Osteocyte (in vitro differentiated cells): Measurements from ENCODE around the gene TNFAIP8. TPM values are rescaled to one million over a fixed set of nuclear protein-coding genes. Genes with fewer than 3 reads are reported as not detected.

ENCODE experiments used
- DNase-seq: peaks from one replicate; pipeline ENCODE4 v3.0.0; 2021; ENCODE audit warnings: mixed read lengths; ENCODE audit not compliant: unreplicated experiment; ENCODE audit errors: extremely low spot score
- H3K27ac Mint-ChIP-seq: one replicate; pipeline ENCODE4 v1.8.0; 2021; ENCODE audit warnings: mild to moderate bottlenecking, mixed read lengths; ENCODE audit not compliant: unreplicated experiment
- H3K27me3 Mint-ChIP-seq: one replicate; pipeline ENCODE4 v1.8.0; 2021; ENCODE audit warnings: mixed read lengths; ENCODE audit not compliant: unreplicated experiment
- H3K36me3 Mint-ChIP-seq: one replicate; pipeline ENCODE4 v1.8.0; 2021; ENCODE audit warnings: mixed read lengths; ENCODE audit not compliant: unreplicated experiment
- H3K4me1 Mint-ChIP-seq: one replicate; pipeline ENCODE4 v1.8.0; 2021; ENCODE audit warnings: mixed read lengths; ENCODE audit not compliant: unreplicated experiment
- H3K4me3 Mint-ChIP-seq: one replicate; pipeline ENCODE4 v1.8.0; 2021; ENCODE audit warnings: mild to moderate bottlenecking, moderate library complexity, mixed read lengths; ENCODE audit not compliant: unreplicated experiment
- H3K9me3 Mint-ChIP-seq: one replicate; pipeline ENCODE4 v1.8.0; 2021; ENCODE audit warnings: mixed read lengths; ENCODE audit not compliant: unreplicated experiment
- CTCF ChIP-seq: fragments of 200-600 bp; sonication (generic); IDR thresholded peaks from 2 replicates; pipeline ENCODE4 v1.5.0; 2021; ENCODE audit warnings: antibody characterized with exemption, mild to moderate bottlenecking, moderate library complexity
- total RNA-seq: library from RNA; stranded (reverse); gene quantifications from 2 replicates; pipeline ENCODE4 v1.2.1, GENCODE V29; 2021

TNFAIP8 gene
- total RNA-seq, 1 donor from 2014 or later, result 13.3 TPM

GRCh38 chr5:119342406-119342805, 13.4 kb upstream of the TNFAIP8 start:
- Mint-ChIP-seq H3K27me3 (no peaks in the 10 kb centered on the region), H3K4me3 (no peak overlapping the region), H3K27ac (no peak overlapping the region), H3K36me3 (no peaks in the 10 kb centered on the region), H3K4me1 (peaks cover 41% of the 10 kb centered on the region), H3K9me3 (no peaks in the 10 kb centered on the region)
- no peak for TF ChIP-seq CTCF
- no peak for DNase-seq

GRCh38 chr5:119343052-119343451, 12.8 kb upstream of the TNFAIP8 start:
- Mint-ChIP-seq H3K36me3 (no peaks in the 10 kb centered on the region), H3K9me3 (no peaks in the 10 kb centered on the region), H3K4me1 (peaks cover 47% of the 10 kb centered on the region), H3K27me3 (no peaks in the 10 kb centered on the region), H3K4me3 (no peak overlapping the region), H3K27ac (no peak overlapping the region)
- DNase-seq, result no peak
- no peak for TF ChIP-seq CTCF

- H3K27ac Mint-ChIP-seq, result peak overlapping the region; percentile 52
- no peak for TF ChIP-seq CTCF
- no peak overlapping the region for H3K4me3 Mint-ChIP-seq
- H3K27me3 Mint-ChIP-seq, result no peaks in the 10 kb centered on the region
- peaks cover 52% of the 10 kb centered on the region for H3K4me1 Mint-ChIP-seq
- H3K9me3 Mint-ChIP-seq, result no peaks in the 10 kb centered on the region
- H3K36me3 Mint-ChIP-seq, result no peaks in the 10 kb centered on the region
- DNase-seq, result no peak
These were observed 12.1 kb upstream of the TNFAIP8 start for GRCh38 chr5:119343766-119344165.

- H3K9me3 Mint-ChIP-seq, result no peaks in the 10 kb centered on the region
- peaks cover 57% of the 10 kb centered on the region for H3K4me1 Mint-ChIP-seq
- no peak for TF ChIP-seq CTCF
- H3K27me3 Mint-ChIP-seq, result no peaks in the 10 kb centered on the region
- DNase-seq, result no peak
- H3K36me3 Mint-ChIP-seq, result no peaks in the 10 kb centered on the region
- H3K4me3 Mint-ChIP-seq, result no peak overlapping the region
- H3K27ac Mint-ChIP-seq, result peak overlapping the region; percentile 52
These were observed 11.6 kb upstream of the TNFAIP8 start for GRCh38 chr5:119344231-119344630.

GRCh38 chr5:119345861-119346260, 10.0 kb upstream of the TNFAIP8 start:
- TF ChIP-seq CTCF, result no peak
- Mint-ChIP-seq H3K9me3 (no peaks in the 10 kb centered on the region), H3K27ac (no peak overlapping the region), H3K4me3 (no peak overlapping the region), H3K36me3 (no peaks in the 10 kb centered on the region), H3K4me1 (peaks cover 53% of the 10 kb centered on the region), H3K27me3 (no peaks in the 10 kb centered on the region)
- no peak for DNase-seq
